HG02870 (cell line): Measurements from ENCODE around the gene PIM3.
A peak's percentile ranks its signal among the peaks of the same experiment; 100 is the strongest.

Experiments used
- ATAC-seq: cut with Tn5 transposase; IDR thresholded peaks from one replicate; pipeline ENCODE4 v1.9.1; 2021; ENCODE audit warnings: mild to moderate bottlenecking, moderate library complexity; ENCODE audit not compliant: unreplicated experiment

The PIM3 gene

DNA sequence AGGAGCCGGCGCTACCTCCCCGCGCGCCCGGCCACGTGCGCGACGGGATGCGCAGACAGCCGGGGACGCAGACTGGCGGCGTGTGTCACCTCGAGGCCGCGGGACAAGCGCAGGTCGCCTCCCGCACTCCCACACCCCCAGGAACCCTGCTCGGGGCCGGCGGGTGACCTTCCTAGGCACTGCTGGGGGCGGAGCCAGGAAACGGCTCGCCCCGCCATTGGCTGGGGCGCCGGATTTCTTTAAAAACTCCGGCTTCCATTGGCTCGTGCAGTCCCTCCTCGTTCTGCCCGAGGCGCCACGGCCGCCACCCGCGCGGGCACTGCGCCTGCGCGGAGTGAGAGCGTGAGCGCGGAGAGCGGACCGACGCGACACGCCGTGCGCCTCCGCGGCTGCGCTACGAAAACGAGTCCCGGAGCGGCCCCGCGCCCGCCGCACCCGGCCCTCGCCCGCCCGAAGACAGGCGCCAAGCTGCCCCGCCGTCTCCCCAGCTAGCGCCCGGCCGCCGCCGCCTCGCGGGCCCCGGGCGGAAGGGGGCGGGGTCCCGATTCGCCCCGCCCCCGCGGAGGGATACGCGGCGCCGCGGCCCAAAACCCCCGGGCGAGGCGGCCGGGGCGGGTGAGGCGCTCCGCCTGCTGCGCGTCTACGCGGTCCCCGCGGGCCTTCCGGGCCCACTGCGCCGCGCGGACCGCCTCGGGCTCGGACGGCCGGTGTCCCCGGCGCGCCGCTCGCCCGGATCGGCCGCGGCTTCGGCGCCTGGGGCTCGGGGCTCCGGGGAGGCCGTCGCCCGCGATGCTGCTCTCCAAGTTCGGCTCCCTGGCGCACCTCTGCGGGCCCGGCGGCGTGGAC is at the start of gene PIM3:
Gene PIM3, plus strand, starts transcription at position 614 of the 846 bp plus-strand sequence. Its CDS starts 176 bp downstream, at position 790.
- peak; percentile 56 for ATAC-seq

DNA sequence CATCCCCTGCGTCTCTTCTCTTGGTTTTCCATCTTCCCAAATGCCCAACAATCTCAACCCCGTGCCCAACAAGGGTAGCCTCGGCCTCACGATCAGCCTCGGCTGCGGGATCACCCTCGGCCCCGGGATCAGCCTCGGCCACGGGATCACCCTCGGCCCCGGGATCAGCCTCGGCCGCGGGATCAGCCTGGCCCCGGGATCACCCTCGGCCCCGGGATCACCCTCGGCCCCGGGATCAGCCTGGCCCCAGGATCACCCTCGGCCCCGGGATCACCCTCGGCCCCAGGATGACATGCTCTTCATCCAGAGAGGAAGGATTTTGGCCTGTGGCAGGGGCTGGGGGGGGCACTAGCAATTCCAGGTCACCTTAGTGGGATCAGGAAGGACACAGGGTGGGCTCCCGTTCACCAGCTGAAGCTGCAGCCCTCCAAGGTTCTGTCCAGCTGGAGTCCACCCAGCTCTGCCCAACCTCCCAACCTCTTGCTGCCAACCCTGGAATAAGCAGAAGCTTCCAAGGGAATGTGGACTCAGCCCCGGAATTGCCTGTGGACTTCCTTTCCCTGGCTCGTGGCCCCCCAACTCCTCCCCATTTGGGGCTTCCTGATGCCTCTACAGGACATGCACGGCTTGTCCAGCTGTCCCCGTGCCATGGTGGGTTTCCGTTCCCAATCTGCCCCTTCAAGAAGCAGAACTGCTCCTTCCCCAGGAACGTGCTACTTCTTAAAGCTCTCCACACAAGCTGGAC is 48.5 kb upstream of the PIM3 start:
- no peak for ATAC-seq

GRCh38 chr22:49913026-49913425 is 47.5 kb upstream of the PIM3 start:
- ATAC-seq = no peak

- ATAC-seq = no peak
Observed at GRCh38 chr22:49913446-49913845, 47.1 kb upstream of the PIM3 start.

DNA sequence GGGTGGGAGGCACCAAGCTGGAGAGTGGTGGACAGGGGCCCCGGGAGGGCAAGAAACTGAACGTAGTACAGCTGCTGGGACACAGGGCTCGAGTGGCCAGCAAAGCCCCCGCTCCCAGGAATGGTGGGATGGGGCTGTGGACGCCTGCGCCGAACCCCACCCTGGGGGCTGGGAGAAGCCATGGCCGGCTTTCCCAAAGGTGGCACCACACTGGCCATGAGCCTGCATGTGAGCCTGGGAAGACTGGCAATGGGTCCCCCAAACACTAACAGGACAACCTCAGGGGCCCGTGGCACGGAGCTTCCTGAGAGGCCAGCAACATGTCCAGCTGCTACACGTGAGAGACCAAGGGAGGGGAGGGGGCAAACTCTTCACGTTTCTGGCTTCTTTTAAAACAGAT is 46.3 kb upstream of the PIM3 start:
- no peak for ATAC-seq

DNA sequence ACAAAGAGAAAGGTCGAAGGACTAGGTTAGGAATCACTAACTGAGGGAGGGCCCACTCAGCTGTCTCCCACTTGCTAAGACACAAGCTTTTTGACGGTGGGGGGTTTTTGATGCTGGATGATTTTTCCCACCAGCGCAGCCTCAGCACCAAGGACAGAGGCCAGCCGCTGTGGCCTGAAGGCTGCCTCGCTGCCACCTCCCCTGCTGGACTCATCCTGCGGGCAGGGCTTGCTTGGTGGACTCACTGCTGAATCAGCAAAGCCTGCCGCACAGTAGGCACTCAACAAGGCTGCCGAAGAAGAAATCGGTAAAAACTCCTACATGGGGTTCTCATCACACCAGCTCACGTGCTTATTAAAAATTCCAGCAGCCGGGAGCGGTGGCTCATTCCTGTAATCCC is 45.0 kb upstream of the PIM3 start:
- no peak for ATAC-seq

- no peak for ATAC-seq
Observed at GRCh38 chr22:49916831-49917230, 43.7 kb upstream of the PIM3 start.

DNA sequence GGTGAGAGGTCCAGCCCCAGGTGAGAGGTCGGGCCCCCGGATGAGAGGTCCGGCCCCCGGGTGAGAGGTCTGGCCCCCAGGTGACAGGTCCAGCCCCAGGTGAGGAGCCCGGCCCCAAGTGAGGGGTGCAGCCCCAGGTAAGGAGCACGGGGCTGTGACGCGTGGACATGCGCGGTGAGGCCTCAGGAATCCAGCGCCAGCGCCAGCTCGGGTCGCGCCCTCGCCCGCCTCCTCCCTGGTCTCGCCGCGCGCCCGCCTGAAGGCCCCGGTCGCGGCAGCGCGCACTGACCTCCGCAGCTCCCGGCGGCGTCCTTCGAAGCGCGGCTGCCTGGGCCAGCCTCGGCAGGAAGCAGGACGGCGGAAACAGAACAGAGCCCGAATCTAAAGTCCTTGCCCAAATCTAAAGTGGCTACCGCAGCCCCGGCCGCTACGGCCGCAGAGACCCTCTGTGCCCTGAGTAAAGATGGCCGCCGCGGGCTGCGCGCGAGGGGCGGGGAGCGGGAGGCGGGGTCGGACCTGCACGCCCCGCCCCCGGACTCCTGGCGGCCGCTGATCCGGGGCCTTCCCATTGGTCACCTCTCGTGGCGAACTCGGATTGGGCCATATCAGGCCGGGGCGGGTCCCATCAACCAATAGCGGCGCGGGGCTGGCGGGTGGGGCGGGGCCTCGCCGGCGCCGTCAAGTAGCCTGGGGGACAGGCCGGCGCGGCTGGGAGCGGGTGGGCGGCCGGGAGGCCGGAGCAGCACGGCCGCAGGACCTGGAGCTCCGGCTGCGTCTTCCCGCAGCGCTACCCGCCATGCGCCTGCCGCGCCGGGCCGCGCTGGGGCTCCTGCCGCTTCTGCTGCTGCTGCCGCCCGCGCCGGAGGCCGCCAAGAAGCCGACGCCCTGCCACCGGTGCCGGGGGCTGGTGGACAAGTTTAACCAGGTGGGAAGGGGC is 42.3 kb upstream of the PIM3 start, which contains the start of the genes ALG12 and CRELD2:
Gene ALG12, minus strand, starts transcription at position 465 of the 937 bp plus-strand sequence. CDS start 4,673 bp downstream, outside the sequence.
Gene CRELD2, plus strand, starts transcription at position 661 of the 937 bp plus-strand sequence. Its CDS starts 136 bp downstream, at position 797.
- peak; percentile 88 for ATAC-seq

DNA sequence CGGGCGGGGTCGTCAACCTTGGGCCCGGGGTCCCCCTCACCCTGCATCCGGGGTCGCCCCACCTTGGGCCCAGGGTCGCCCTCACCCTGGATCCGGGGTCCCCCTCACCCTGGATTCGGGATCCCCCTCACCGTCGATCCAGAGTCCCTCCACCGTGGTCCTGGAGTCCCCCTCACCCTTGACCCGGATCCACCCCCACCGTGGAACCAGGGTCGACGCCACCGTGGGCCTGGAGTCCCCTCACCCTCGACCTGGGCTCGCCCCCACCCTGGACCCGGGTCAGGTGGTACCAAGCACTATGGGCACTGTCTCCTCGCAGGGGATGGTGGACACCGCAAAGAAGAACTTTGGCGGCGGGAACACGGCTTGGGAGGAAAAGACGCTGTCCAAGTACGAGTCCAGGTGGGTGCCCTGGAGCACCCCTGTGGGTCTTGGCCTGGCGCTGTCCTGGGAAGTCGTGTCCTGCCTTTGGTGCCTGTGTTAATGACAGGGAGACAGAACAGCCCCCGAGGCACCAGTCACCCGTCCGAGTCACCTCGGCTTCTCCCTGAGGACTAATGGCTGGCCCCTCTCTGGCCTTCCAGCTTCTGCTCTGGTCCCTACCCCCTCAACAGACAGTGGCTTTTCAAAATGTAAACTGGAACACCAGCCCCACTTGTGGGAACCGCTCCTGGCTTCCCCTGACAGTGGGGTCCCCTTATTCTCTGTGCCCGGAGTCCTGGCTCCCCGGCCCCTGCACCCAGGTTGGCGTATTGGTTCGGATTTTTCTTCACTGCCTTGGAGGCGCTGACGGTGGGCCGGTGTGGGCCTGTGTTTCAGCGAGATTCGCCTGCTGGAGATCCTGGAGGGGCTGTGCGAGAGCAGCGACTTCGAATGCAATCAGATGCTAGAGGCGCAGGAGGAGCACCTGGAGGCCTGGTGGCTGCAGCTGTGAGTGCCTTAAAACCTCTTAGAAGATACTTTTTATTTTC is 41.4 kb upstream of the PIM3 start:
- ATAC-seq = no peak

DNA sequence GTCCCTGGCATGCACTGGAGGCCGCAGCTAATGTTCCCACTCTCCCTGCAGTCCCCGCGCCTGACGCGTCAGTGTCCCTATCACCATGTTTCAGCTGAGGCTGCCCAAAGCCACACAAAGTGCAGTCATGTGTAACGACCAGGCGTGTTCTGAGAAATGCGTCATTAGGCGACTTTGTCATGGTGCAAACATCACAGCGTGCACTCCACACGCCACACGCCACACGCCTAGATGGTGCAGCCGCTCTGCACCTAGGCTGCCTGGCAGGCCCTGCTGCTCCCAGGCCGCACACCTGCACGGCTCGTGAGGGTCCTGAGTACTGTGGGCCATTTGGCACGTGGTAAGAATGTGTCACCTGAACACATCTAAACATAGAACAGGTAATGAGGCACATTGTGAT is 39.7 kb upstream of the PIM3 start:
- ATAC-seq = no peak

GRCh38 chr22:49921508-49922278 is 38.9 kb upstream of the PIM3 start:
- no peak for ATAC-seq

DNA sequence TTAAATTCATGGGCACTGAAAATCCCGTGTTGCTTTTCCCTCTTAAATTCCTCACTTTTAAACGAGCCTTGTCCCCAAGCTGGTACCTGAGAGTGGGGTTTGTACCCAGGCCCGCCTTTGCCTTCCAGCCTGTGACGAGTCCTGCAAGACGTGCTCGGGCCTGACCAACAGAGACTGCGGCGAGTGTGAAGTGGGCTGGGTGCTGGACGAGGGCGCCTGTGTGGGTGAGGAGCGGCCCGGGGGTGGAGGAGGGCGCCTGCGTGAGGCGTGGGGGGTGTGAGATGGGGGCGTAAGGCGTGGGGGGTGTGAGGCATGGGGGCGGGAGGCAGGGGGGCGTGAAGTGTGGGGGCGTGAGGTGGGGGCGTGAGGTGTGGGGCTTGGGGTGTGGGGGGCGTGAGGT is 38.1 kb upstream of the PIM3 start:
- no peak for ATAC-seq

GRCh38 chr22:49922926-49923325 is 37.6 kb upstream of the PIM3 start:
- no peak for ATAC-seq

DNA sequence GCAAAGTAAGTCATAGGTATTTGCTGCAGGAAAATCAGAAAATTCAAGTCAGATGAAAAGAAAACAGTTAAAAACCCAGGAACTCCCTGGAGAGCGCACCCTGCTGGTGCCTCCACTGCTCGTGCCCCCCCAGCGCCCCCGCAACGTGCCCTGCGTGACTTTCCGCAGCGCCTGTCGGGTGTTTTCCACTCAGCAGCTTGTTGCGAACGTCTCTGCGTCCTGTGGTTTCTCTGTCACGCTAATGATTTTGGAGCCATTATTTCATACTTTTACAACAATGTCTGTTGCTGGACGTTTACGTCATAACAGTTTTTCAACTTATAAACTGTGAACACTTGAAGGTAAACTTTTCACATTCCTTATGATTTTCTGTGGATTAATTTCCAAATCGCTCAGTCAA is 37.1 kb upstream of the PIM3 start:
- no peak for ATAC-seq

GRCh38 chr22:49924113-49924833 is 36.3 kb upstream of the PIM3 start:
- no peak for ATAC-seq

DNA sequence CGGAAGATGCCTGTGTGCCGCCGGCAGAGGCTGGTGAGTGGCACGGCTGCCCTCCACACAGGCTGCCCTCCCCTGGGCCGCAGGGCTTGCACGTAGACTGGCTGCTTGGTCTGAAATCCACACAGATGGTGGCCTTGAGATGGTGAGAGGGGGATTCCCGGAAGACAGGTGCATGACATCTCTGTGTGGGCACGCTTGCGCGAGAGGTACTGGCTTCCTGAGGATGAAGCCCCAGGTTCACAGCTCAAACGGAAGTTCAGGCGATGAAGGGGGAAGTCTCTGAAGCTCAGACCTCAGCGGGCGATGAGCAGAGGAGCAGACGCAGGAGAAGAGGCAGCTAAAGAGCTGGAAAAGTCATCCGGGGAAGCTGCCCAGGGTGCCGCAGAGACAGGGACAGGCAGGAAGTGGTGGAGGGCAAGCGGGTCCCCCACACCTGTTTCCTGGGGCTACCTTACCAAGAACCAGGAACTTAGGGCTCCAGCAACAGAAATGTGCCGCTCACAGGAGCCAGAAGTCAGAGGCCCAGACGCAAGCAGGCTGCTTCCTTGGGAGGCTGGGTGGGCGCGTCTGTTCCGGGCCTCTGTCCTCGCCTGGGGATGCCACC is 34.9 kb upstream of the PIM3 start:
- ATAC-seq = no peak

DNA sequence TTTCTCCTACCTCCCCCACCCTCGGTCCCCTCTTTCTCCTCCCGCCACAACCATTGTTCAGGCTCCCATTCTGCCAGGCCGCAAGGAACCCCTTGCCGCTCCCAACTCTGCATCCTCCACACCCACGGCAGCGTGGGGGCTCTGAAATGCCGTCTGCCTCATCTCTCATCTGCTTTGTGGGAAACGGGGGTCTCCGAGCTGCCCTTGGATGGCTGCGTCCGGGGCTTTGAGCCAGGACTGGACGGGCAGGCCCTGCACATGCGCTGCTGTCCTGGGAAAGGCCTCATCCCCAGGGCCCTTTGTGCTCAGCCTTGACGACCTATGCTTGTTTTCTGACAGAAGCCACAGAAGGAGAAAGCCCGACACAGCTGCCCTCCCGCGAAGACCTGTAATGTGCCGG is 33.7 kb upstream of the PIM3 start:
- no peak for ATAC-seq
